ENCODE data around the gene NUDT17. TPM values are rescaled to one million over a fixed set of nuclear protein-coding genes. Genes with fewer than 3 reads are reported as not detected.

NUDT17 gene
- total RNA-seq, 1 experiment from 2014 or later, result 4.0 TPM

GRCh38 chr1:145858238-145858900, 12.9 kb downstream of the NUDT17 start:
- Histone ChIP-seq H3T11ph (ENCODE audit: low read length) (no peak overlapping the region), H4K5ac (ENCODE audit: insufficient read length, low read depth, low read length) (no peak overlapping the region), H2AFZ (ENCODE audit: low read length) (no peak overlapping the region), H2BK20ac (ENCODE audit: low read depth, low read length, poor library complexity, severe bottlenecking) (no peak overlapping the region), H2BK15ac (ENCODE audit: low read depth, low read length) (no peak overlapping the region), H3K18ac (ENCODE audit: insufficient read length, low read depth, low read length) (peak overlapping the region; percentile 90), H3K56ac (ENCODE audit: insufficient read length, low read depth, low read length) (no peak overlapping the region), H3K27ac (ENCODE audit: insufficient read length, low read depth, low read length) (no peak overlapping the region), H2BK12ac (ENCODE audit: insufficient read length, low read depth, low read length) (no peak overlapping the region), H4K20me1 (ENCODE audit: control insufficient read depth, insufficient read depth, insufficient read length) (no peaks in the 10 kb centered on the region), H3K4me2 (ENCODE audit: insufficient read depth, insufficient read length, low read length) (peak overlapping the region; percentile 86), H3K23me2 (ENCODE audit: insufficient read length, low read depth, low read length, poor library complexity, severe bottlenecking) (no peaks in the 10 kb centered on the region), H4K91ac (ENCODE audit: insufficient read length, low read depth, low read length) (no peak overlapping the region), H3K14ac (ENCODE audit: insufficient read depth, low read length) (peak overlapping the region; percentile 81; the same call in 1 of the 2 replicates), H3K4ac (ENCODE audit: low read depth, low read length) (no peak overlapping the region), H2BK5ac (ENCODE audit: insufficient read length, low read length) (no peak overlapping the region), H3K79me1 (ENCODE audit: insufficient read depth, low read depth, low read length, poor library complexity, severe bottlenecking) (peaks cover 3% of the 10 kb centered on the region), H2BK120ac (ENCODE audit: low read depth, low read length, poor library complexity, severe bottlenecking) (no peak overlapping the region), H3K23ac (ENCODE audit: insufficient read length, low read depth, low read length) (no peak overlapping the region), H3K9me3 (ENCODE audit: control insufficient read depth, low read depth, low read length) (no peaks in the 10 kb centered on the region), H3K4me1 (ENCODE audit: insufficient read depth, low read length) (peaks cover 4% of the 10 kb centered on the region; the same call in 1 of the 2 replicates), H2AK5ac (ENCODE audit: insufficient read length, low read length) (no peak overlapping the region), H3K9ac (ENCODE audit: extremely low read depth, insufficient read length, low read length) (peak overlapping the region; percentile 64), H3K27me3 (ENCODE audit: insufficient read depth, low read length) (no peaks in the 10 kb centered on the region), H3K79me2 (ENCODE audit: insufficient read depth, low read length) (no peaks in the 10 kb centered on the region), H4K8ac (replicated peaks; ENCODE audit: insufficient read length, low read depth, low read length) (no peak overlapping the region)
- TF ChIP-seq CTCF (conservative IDR thresholded peaks at IDR 0.05), result no peak
- DNase-seq, result peak; percentile 92
- H3K36me3 Mint-ChIP-seq (ENCODE audit: insufficient read depth in 1 of 3, low read depth in 3 of 3), result peaks cover 37 to 39% (median 38%) of the 10 kb centered on the region in 3 experiments
- H3K27me3 Mint-ChIP-seq (ENCODE audit: low read depth), result peaks cover under 1% of the 10 kb centered on the region; the same call in 1 of the 2 replicates
- peaks cover 7 to 14% of the 10 kb centered on the region in 2 experiments for H3K4me1 Mint-ChIP-seq
- H3K27ac Mint-ChIP-seq, result peak overlapping the region; percentile 95 to 98 (median 98); a peak in 6 of 7 replicates
- peaks cover 4 to 5% of the 10 kb centered on the region in 2 experiments; a peak in 4 of 5 replicates for H3K9me3 Mint-ChIP-seq
- WGBS (ENCODE audit: extremely low coverage, insufficient read length, low lambda C conversion rate), result no CpG with 5 or more reads among the region's 35 CpGs
- peak overlapping the region; percentile 92 to 97 for H3K4me3 Mint-ChIP-seq
